Measurements from ENCODE around the gene CWF19L2.

GRCh38 chr11:107405260-107405659, 52.4 kb downstream of the CWF19L2 start:
- TF ChIP-seq POLR2A (IDR thresholded peaks at IDR 0.05), result no peak
- TF ChIP-seq CTCF (IDR thresholded peaks at IDR 0.05 in 8 of 11, conservative IDR thresholded peaks at IDR 0.05 in 3 of 11), result no peak
- no peak for TF ChIP-seq POLR2AphosphoS5 (IDR thresholded peaks at IDR 0.05)

Data from spleen (tissue), 7 donors.